H9 (cell line): ENCODE results near the gene KIAA1328. TPM values are rescaled to one million over a fixed set of nuclear protein-coding genes. Genes with fewer than 3 reads are reported as not detected.
A peak's percentile ranks its signal among the peaks of the same experiment; 100 is the strongest.

Source experiments
- DNase-seq: peaks from one replicate; pipeline ENCODE4 v3.0.0-alpha.2; 2017
- H2AFZ ChIP-seq: one replicate; pipeline ENCODE4 v1.6.1; 2013; ENCODE audit warnings: mild to moderate bottlenecking, low read length, control low read depth, moderate library complexity
- H2AK5ac ChIP-seq: 2 replicates; pipeline ENCODE4 v1.6.1; 2013; ENCODE audit warnings: low read length, control low read depth, mixed read lengths; ENCODE audit not compliant: insufficient read length
- H2BK120ac ChIP-seq: one replicate; pipeline ENCODE4 v1.6.1; 2013; ENCODE audit warnings: low read depth, mild to moderate bottlenecking, low read length, control low read depth, inconsistent platforms; ENCODE audit not compliant: poor library complexity, severe bottlenecking
- H2BK12ac ChIP-seq: 2 replicates; pipeline ENCODE4 v1.6.1; 2013; ENCODE audit warnings: low read length, control low read depth, mixed read lengths, low read depth; ENCODE audit not compliant: insufficient read length
- H2BK15ac ChIP-seq: 2 replicates; pipeline ENCODE4 v1.6.1; 2013; ENCODE audit warnings: low read depth, low read length, control low read depth
- H2BK20ac ChIP-seq: one replicate; pipeline ENCODE4 v1.6.1; 2013; ENCODE audit warnings: low read depth, mild to moderate bottlenecking, low read length, control low read depth, inconsistent platforms; ENCODE audit not compliant: poor library complexity, severe bottlenecking
- H2BK5ac ChIP-seq: 2 replicates; pipeline ENCODE4 v1.6.1; 2013; ENCODE audit warnings: low read length, control low read depth, mixed read lengths; ENCODE audit not compliant: insufficient read length
- H3K14ac ChIP-seq: 2 replicates; pipeline ENCODE4 v1.6.1; 2013; ENCODE audit warnings: low read length, control low read depth; ENCODE audit not compliant: insufficient read depth
- H3K18ac ChIP-seq: 2 replicates; pipeline ENCODE4 v1.6.1; 2013; ENCODE audit warnings: low read depth, mild to moderate bottlenecking, mixed read lengths, low read length, control low read depth; ENCODE audit not compliant: insufficient read length
- H3K23ac ChIP-seq: 2 replicates; pipeline ENCODE4 v1.6.1; 2013; ENCODE audit warnings: low read length, control low read depth, mixed read lengths, low read depth; ENCODE audit not compliant: insufficient read length
- H3K23me2 ChIP-seq: 2 replicates; pipeline ENCODE4 v1.6.1; 2013; ENCODE audit warnings: low read depth, mild to moderate bottlenecking, mixed read lengths, low read length, control low read depth; ENCODE audit not compliant: insufficient read length, poor library complexity, severe bottlenecking
- H3K27ac ChIP-seq: 2 replicates; pipeline ENCODE4 v1.5.1; 2013; ENCODE audit warnings: low read length, control low read depth, mixed read lengths, low read depth; ENCODE audit not compliant: insufficient read length
- H3K27me3 ChIP-seq: 2 replicates; pipeline ENCODE4 v1.6.1; 2013; ENCODE audit warnings: low read length, control low read depth, inconsistent platforms; ENCODE audit not compliant: insufficient read depth
- H3K4ac ChIP-seq: 2 replicates; pipeline ENCODE4 v1.6.1; 2013; ENCODE audit warnings: low read depth, mild to moderate bottlenecking, control low read depth, inconsistent platforms, low read length, moderate library complexity
- H3K4me1 ChIP-seq: 2 replicates; pipeline ENCODE4 v1.6.1; 2013; ENCODE audit warnings: low read length, control low read depth, inconsistent platforms; ENCODE audit not compliant: insufficient read depth
- H3K4me2 ChIP-seq: 2 replicates; pipeline ENCODE4 v1.6.1; 2013; ENCODE audit warnings: low read length, control low read depth, mixed read lengths; ENCODE audit not compliant: insufficient read length, insufficient read depth
- H3K56ac ChIP-seq: 2 replicates; pipeline ENCODE4 v1.6.1; 2013; ENCODE audit warnings: low read depth, mild to moderate bottlenecking, mixed read lengths, low read length, control low read depth; ENCODE audit not compliant: insufficient read length
- H3K79me1 ChIP-seq: 2 replicates; pipeline ENCODE4 v1.6.1; 2013; ENCODE audit warnings: low read depth, mild to moderate bottlenecking, moderate library complexity, low read length, control low read depth, inconsistent platforms; ENCODE audit not compliant: insufficient read depth, poor library complexity, severe bottlenecking
- H3K79me2 ChIP-seq: 2 replicates; pipeline ENCODE4 v1.6.1; 2013; ENCODE audit warnings: low read length, control low read depth, inconsistent platforms; ENCODE audit not compliant: insufficient read depth
- H3K9ac ChIP-seq: 2 replicates; pipeline ENCODE4 v1.6.1; 2013; ENCODE audit warnings: low read length, control low read depth, mixed read lengths; ENCODE audit not compliant: insufficient read length; ENCODE audit errors: extremely low read depth
- H3K9me3 ChIP-seq: one replicate; pipeline ENCODE4 v1.6.1; 2013; ENCODE audit warnings: low read depth, low read length, inconsistent platforms; ENCODE audit not compliant: control insufficient read depth
- H3T11ph ChIP-seq: one replicate; pipeline ENCODE4 v1.6.1; 2013; ENCODE audit warnings: mild to moderate bottlenecking, low read length, control low read depth, inconsistent platforms
- H4K20me1 ChIP-seq: one replicate; pipeline ENCODE4 v1.6.1; 2013; ENCODE audit not compliant: control insufficient read depth, insufficient read length, insufficient read depth
- H4K5ac ChIP-seq: 2 replicates; pipeline ENCODE4 v1.6.1; 2013; ENCODE audit warnings: low read depth, mild to moderate bottlenecking, mixed read lengths, low read length, control low read depth; ENCODE audit not compliant: insufficient read length
- H4K8ac ChIP-seq: replicated peaks from 2 replicates; pipeline ENCODE4 v1.6.1; 2013; ENCODE audit warnings: low read length, control low read depth, mixed read lengths, low read depth; ENCODE audit not compliant: insufficient read length
- H4K91ac ChIP-seq: 2 replicates; pipeline ENCODE4 v1.6.1; 2013; ENCODE audit warnings: low read depth, mild to moderate bottlenecking, moderate library complexity, mixed read lengths, low read length, control low read depth; ENCODE audit not compliant: insufficient read length
- H3K27ac Mint-ChIP-seq, 3 experiments: 2 replicates in 2 of 3; 3 replicates in 1 of 3; pipeline ENCODE4 v1.8.0; 2020 to 2021; ENCODE audit warnings: mixed read lengths in 3 of 3, mild to moderate bottlenecking in 1 of 3, moderate library complexity in 1 of 3
- H3K27me3 Mint-ChIP-seq: 2 replicates; pipeline ENCODE4 v1.8.0; 2021; ENCODE audit warnings: low read depth, mild to moderate bottlenecking, moderate library complexity, mixed read lengths
- H3K36me3 Mint-ChIP-seq, 3 experiments: 2 replicates in 2 of 3; 3 replicates in 1 of 3; pipeline ENCODE4 v1.8.0; 2020 to 2021; ENCODE audit warnings: low read depth in 3 of 3, mixed read lengths in 3 of 3; ENCODE audit not compliant: insufficient read depth in 1 of 3
- H3K4me1 Mint-ChIP-seq, 2 experiments: 2 replicates each; pipeline ENCODE4 v1.8.0; 2020; ENCODE audit warnings: mixed read lengths in 2 of 2
- H3K4me3 Mint-ChIP-seq, 2 experiments: 2 replicates in 1 of 2; 3 replicates in 1 of 2; pipeline ENCODE4 v1.8.0; 2020 to 2021; ENCODE audit warnings: mild to moderate bottlenecking in 2 of 2, mixed read lengths in 2 of 2, moderate library complexity in 1 of 2
- H3K9me3 Mint-ChIP-seq, 2 experiments: 2 replicates in 1 of 2; 3 replicates in 1 of 2; pipeline ENCODE4 v1.8.0; 2020; ENCODE audit warnings: mild to moderate bottlenecking in 2 of 2, mixed read lengths in 2 of 2, moderate library complexity in 1 of 2
- WGBS: extraction: QIAGEN DNeasy Blood & Tissue Kit; methylation state at CpG from one replicate; pipeline ENCODE4 v1.1.7; 2013; ENCODE audit warnings: missing lambda C conversion rate, low lambda C conversion rate, mixed read lengths; ENCODE audit not compliant: insufficient read length; ENCODE audit errors: extremely low coverage; 5-methylcytosine and 5-hydroxymethylcytosine counted together
- total RNA-seq: library from RNA; stranded (reverse); gene quantifications from 2 replicates; pipeline ENCODE4 v1.2.1, GENCODE V29; 2021
- TF ChIP-seq, protein P1 (sequence below): fragments of 200-600 bp; sonication (generic); conservative IDR thresholded peaks from 3 replicates; pipeline ENCODE4 v1.8.0; 2021; ENCODE audit warnings: antibody characterized with exemption, mild to moderate bottlenecking

The KIAA1328 gene
- total RNA-seq, 1 experiment from 2014 or later = 4.9 TPM

- DNase-seq = no peak
- H3K23ac ChIP-seq = no peak overlapping the region
- no peak overlapping the region for H3K4me3 Mint-ChIP-seq
These were observed 378.4 kb downstream of the KIAA1328 start for GRCh38 chr18:37207343-37207742.

More at GRCh38 chr18:37207343-37207742, 378.4 kb downstream of the KIAA1328 start:
- H4K5ac ChIP-seq = no peak overlapping the region
- Mint-ChIP-seq H3K36me3 (peaks cover 2 to 10% (median 3%) of the 10 kb centered on the region in 3 experiments; a peak in 6 of 7 replicates), H3K27me3 (0 out of 2 replicates have a peak, but pooled peaks cover 1% of the 10 kb centered on the region), H3K9me3 (peaks cover 3 to 6% of the 10 kb centered on the region in 2 experiments), H3K27ac (no peak overlapping the region), H3K4me1 (peaks cover 2% of the 10 kb centered on the region in 2 experiments; a peak in 2 of 4 replicates)
- no peak overlapping the region for H2AFZ ChIP-seq
- H3T11ph ChIP-seq = no peak overlapping the region
- H3K27me3 ChIP-seq = no peaks in the 10 kb centered on the region
- no peak overlapping the region for H2BK5ac ChIP-seq
- H3K79me1 ChIP-seq = no peaks in the 10 kb centered on the region
- H3K79me2 ChIP-seq = no peaks in the 10 kb centered on the region
- no peaks in the 10 kb centered on the region for H3K4me1 ChIP-seq
- no peak overlapping the region for H4K91ac ChIP-seq
- H3K27ac ChIP-seq = no peak overlapping the region
- H2BK120ac ChIP-seq = no peak overlapping the region
- H3K56ac ChIP-seq = no peak overlapping the region
- no peak overlapping the region for H2AK5ac ChIP-seq
- no peak overlapping the region for H3K14ac ChIP-seq
- no peaks in the 10 kb centered on the region for H3K9me3 ChIP-seq
- H2BK12ac ChIP-seq = no peak overlapping the region
- H3K9ac ChIP-seq = no peak overlapping the region
- H3K18ac ChIP-seq = no peak overlapping the region
- TF ChIP-seq, protein P1, sequence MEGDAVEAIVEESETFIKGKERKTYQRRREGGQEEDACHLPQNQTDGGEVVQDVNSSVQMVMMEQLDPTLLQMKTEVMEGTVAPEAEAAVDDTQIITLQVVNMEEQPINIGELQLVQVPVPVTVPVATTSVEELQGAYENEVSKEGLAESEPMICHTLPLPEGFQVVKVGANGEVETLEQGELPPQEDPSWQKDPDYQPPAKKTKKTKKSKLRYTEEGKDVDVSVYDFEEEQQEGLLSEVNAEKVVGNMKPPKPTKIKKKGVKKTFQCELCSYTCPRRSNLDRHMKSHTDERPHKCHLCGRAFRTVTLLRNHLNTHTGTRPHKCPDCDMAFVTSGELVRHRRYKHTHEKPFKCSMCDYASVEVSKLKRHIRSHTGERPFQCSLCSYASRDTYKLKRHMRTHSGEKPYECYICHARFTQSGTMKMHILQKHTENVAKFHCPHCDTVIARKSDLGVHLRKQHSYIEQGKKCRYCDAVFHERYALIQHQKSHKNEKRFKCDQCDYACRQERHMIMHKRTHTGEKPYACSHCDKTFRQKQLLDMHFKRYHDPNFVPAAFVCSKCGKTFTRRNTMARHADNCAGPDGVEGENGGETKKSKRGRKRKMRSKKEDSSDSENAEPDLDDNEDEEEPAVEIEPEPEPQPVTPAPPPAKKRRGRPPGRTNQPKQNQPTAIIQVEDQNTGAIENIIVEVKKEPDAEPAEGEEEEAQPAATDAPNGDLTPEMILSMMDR = peak; percentile 63
- no peak overlapping the region for H2BK20ac ChIP-seq
- H3K23me2 ChIP-seq = no peaks in the 10 kb centered on the region
- no peak overlapping the region for H2BK15ac ChIP-seq
- WGBS = no CpG with 5 or more reads among the region's 1 CpG
- H4K20me1 ChIP-seq = no peaks in the 10 kb centered on the region
- no peak overlapping the region for H3K4ac ChIP-seq
- no peak overlapping the region for H3K4me2 ChIP-seq
- no peak overlapping the region for H4K8ac ChIP-seq
